Lower leg skin (tissue), 3 donors: ENCODE measurements around the gene PDGFA.

Experiments
- CTCF ChIP-seq, 3 donors: fragments of 450-650 bp; IDR thresholded peaks; one replicate each; pipeline ENCODE4 v1.5.1; 2016; ENCODE audit warnings: antibody characterized with exemption in 3 of 3, mild to moderate bottlenecking in 3 of 3, moderate library complexity in 2 of 3
- POLR2A ChIP-seq, 2 donors: fragments of 450-650 bp; IDR thresholded peaks; one replicate each; pipeline ENCODE4 v1.6.1; 2016 to 2017; ENCODE audit warnings: antibody characterized with exemption in 2 of 2, mild to moderate bottlenecking in 1 of 2, moderate library complexity in 1 of 2

GRCh38 chr7:455110-455928 is 64.3 kb downstream of the PDGFA start:
- no peak for TF ChIP-seq CTCF (IDR thresholded peaks at IDR 0.05)
- TF ChIP-seq POLR2A (IDR thresholded peaks at IDR 0.05): no peak
